NT2/D1 (cell line): ENCODE data around the gene FAM117A.

ENCODE experiments used
- YY1 ChIP-seq: IDR thresholded peaks from 2 replicates; pipeline ENCODE4 v1.6.1; 2011; ENCODE audit not compliant: insufficient read length, insufficient read depth
- ZNF274 ChIP-seq: IDR thresholded peaks from 2 replicates; pipeline ENCODE4 v1.6.1; 2011; ENCODE audit warnings: mild to moderate bottlenecking, low read depth, low read length

DNA sequence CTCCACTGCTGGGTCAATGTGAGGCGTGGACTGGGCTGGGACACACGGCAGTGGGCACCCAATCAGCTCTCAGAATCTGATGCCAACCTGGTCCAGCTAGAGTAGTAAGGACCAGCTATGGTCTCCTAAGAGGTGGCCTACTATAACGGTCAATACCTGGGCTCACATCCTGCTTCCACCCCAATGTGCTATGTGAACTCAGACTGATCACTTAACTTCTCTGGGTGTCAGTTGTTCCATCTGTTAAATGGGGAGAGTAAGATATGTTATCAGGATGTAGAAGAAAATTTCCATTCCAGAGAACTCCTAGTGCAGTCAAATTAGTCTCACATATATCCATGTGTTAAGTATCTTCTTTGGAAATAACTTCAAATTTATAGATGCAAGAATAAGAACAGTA is 14.2 kb downstream of the FAM117A start:
- TF ChIP-seq YY1 (no peak), ZNF274 (no peak)
